Glutamatergic neuron (in vitro differentiated cells): ENCODE results near the gene OSBPL9. TPM values are rescaled to one million over a fixed set of nuclear protein-coding genes. Genes with fewer than 3 reads are reported as not detected.
A peak's percentile ranks its signal among the peaks of the same experiment; 100 is the strongest.

Experiments
- DNase-seq: peaks from one replicate; pipeline ENCODE4 v3.0.0; 2022
- H3K27ac Mint-ChIP-seq: one replicate; pipeline ENCODE4 v1.8.0; 2020; ENCODE audit warnings: mild to moderate bottlenecking, mixed read lengths, inconsistent platforms; ENCODE audit not compliant: unreplicated experiment
- H3K27me3 Mint-ChIP-seq: one replicate; pipeline ENCODE4 v1.8.0; 2020; ENCODE audit warnings: mild to moderate bottlenecking, moderate library complexity, mixed read lengths, inconsistent platforms; ENCODE audit not compliant: unreplicated experiment
- H3K36me3 Mint-ChIP-seq: one replicate; pipeline ENCODE4 v1.8.0; 2020; ENCODE audit warnings: mild to moderate bottlenecking, mixed read lengths, inconsistent platforms; ENCODE audit not compliant: unreplicated experiment
- H3K4me1 Mint-ChIP-seq: one replicate; pipeline ENCODE4 v1.8.0; 2020; ENCODE audit warnings: mild to moderate bottlenecking, low read depth, mixed read lengths, inconsistent platforms; ENCODE audit not compliant: unreplicated experiment
- H3K4me3 Mint-ChIP-seq: one replicate; pipeline ENCODE4 v1.8.0; 2020; ENCODE audit warnings: mild to moderate bottlenecking, mixed read lengths, inconsistent platforms; ENCODE audit not compliant: unreplicated experiment
- H3K9me3 Mint-ChIP-seq: one replicate; pipeline ENCODE4 v1.8.0; 2020; ENCODE audit warnings: mild to moderate bottlenecking, moderate library complexity, mixed read lengths, inconsistent platforms; ENCODE audit not compliant: unreplicated experiment
- total RNA-seq: library from RNA; stranded (reverse); fragmentation: NEBNext Ultra II Directional; extraction: Animal tissue kit (Norgen Biotek cat#: 25700); gene quantifications from one replicate; pipeline ENCODE4 v1.2.1, GENCODE V29; 2021; ENCODE audit not compliant: unreplicated experiment
- TF ChIP-seq, protein P1 (sequence below): fragments of 200-600 bp; sonication (generic); IDR thresholded peaks from one replicate; pipeline ENCODE4 v1.5.0; 2021; ENCODE audit not compliant: partially characterized antibody, unreplicated experiment

The OSBPL9 gene
- total RNA-seq, 1 donor from 2014 or later: 84.6 TPM

- Mint-ChIP-seq H3K27me3 (peaks cover 5% of the 10 kb centered on the region), H3K36me3 (no peaks in the 10 kb centered on the region), H3K4me1 (peaks cover 2% of the 10 kb centered on the region), H3K27ac (no peak overlapping the region), H3K9me3 (no peaks in the 10 kb centered on the region), H3K4me3 (no peak overlapping the region)
- no peak for DNase-seq
- TF ChIP-seq, protein P1, sequence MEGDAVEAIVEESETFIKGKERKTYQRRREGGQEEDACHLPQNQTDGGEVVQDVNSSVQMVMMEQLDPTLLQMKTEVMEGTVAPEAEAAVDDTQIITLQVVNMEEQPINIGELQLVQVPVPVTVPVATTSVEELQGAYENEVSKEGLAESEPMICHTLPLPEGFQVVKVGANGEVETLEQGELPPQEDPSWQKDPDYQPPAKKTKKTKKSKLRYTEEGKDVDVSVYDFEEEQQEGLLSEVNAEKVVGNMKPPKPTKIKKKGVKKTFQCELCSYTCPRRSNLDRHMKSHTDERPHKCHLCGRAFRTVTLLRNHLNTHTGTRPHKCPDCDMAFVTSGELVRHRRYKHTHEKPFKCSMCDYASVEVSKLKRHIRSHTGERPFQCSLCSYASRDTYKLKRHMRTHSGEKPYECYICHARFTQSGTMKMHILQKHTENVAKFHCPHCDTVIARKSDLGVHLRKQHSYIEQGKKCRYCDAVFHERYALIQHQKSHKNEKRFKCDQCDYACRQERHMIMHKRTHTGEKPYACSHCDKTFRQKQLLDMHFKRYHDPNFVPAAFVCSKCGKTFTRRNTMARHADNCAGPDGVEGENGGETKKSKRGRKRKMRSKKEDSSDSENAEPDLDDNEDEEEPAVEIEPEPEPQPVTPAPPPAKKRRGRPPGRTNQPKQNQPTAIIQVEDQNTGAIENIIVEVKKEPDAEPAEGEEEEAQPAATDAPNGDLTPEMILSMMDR: no peak
These were observed 109.8 kb downstream of the OSBPL9 start for GRCh38 chr1:51726544-51727225.

- DNase-seq: no peak
- TF ChIP-seq, protein P1: no peak
- H3K9me3 Mint-ChIP-seq: no peaks in the 10 kb centered on the region
- H3K27me3 Mint-ChIP-seq: peaks cover 5% of the 10 kb centered on the region
- H3K4me1 Mint-ChIP-seq: peaks cover 3% of the 10 kb centered on the region
- no peak overlapping the region for H3K27ac Mint-ChIP-seq
- H3K36me3 Mint-ChIP-seq: no peaks in the 10 kb centered on the region
- H3K4me3 Mint-ChIP-seq: no peak overlapping the region
These were observed 110.5 kb downstream of the OSBPL9 start for GRCh38 chr1:51727366-51727765.

GRCh38 chr1:51728611-51729155 is 111.8 kb downstream of the OSBPL9 start:
- Mint-ChIP-seq H3K36me3 (no peaks in the 10 kb centered on the region), H3K4me1 (peaks cover 8% of the 10 kb centered on the region), H3K9me3 (no peaks in the 10 kb centered on the region), H3K27ac (peak overlapping the region; percentile 30), H3K4me3 (peak overlapping the region; percentile 86), H3K27me3 (peaks cover 5% of the 10 kb centered on the region)
- TF ChIP-seq, protein P1: no peak
- no peak for DNase-seq

DNA sequence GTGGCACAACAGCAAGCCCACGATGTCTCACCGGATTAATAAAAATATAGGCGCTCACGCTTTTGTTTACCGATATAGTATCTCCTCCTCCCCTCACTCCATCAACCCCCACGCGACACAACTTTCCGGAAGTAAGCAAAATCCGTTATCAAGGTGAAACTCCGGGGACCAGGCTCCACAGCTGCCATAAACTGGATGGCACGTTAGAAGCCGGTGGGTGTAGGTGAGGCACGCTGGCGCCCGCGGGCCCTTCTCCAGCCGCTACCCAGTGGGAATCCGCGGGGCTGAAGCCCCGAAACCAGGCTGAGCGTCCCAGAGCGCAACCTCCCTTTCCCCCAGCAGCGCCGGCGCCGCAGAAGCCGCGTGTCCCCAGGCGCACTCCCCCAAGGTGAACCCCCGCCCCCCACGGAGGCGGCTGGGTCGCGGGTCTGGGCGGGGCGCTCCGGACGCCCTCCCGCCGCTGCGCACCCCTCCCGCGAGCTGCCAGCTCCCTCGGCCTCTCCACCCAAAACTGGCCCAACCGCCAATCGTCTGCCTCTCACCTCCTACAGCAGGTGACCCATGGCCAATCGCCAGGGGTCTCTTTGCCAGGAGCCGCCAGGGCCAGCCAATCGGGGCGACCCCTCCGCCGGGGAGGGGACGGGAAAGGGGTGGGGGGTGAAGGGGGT is 112.4 kb downstream of the OSBPL9 start:
- Mint-ChIP-seq H3K4me1 (peaks cover 8% of the 10 kb centered on the region), H3K36me3 (no peaks in the 10 kb centered on the region), H3K27me3 (peaks cover 7% of the 10 kb centered on the region), H3K27ac (peak overlapping the region; percentile 70), H3K4me3 (peak overlapping the region; percentile 86), H3K9me3 (no peaks in the 10 kb centered on the region)
- DNase-seq: peak; percentile 90
- TF ChIP-seq, protein P1: no peak

GRCh38 chr1:51729824-51730301 is 113.0 kb downstream of the OSBPL9 start:
- Mint-ChIP-seq H3K27ac (no peak overlapping the region), H3K4me1 (peaks cover 9% of the 10 kb centered on the region), H3K9me3 (no peaks in the 10 kb centered on the region), H3K4me3 (peak overlapping the region; percentile 86), H3K36me3 (no peaks in the 10 kb centered on the region), H3K27me3 (peaks cover 7% of the 10 kb centered on the region)
- TF ChIP-seq, protein P1: no peak
- DNase-seq: no peak
